NCI-H1092 treated with DMSO at 0.1 percent for 48 hours (cell line): ENCODE results near the gene CCNJ.
A peak's percentile ranks its signal among the peaks of the same experiment; 100 is the strongest.
"Not testable (repeated sequence)": the region's sequence is repeated elsewhere in the genome, so short reads cannot be mapped to it uniquely, and the experiment has no call there.

Experiments used
- DNase-seq: peaks from one replicate; lab custom pipeline; 2025; lab: John Stamatoyannopoulos, UW

CCNJ gene, protein sequence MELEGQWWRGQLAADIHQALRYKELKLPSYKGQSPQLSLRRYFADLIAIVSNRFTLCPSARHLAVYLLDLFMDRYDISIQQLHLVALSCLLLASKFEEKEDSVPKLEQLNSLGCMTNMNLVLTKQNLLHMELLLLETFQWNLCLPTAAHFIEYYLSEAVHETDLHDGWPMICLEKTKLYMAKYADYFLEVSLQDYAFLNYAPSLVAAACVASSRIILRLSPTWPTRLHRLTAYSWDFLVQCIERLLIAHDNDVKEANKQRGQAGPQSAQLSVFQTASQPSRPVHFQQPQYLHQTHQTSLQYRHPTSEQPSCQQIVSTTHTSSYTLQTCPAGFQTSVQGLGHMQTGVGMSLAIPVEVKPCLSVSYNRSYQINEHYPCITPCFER

DNA sequence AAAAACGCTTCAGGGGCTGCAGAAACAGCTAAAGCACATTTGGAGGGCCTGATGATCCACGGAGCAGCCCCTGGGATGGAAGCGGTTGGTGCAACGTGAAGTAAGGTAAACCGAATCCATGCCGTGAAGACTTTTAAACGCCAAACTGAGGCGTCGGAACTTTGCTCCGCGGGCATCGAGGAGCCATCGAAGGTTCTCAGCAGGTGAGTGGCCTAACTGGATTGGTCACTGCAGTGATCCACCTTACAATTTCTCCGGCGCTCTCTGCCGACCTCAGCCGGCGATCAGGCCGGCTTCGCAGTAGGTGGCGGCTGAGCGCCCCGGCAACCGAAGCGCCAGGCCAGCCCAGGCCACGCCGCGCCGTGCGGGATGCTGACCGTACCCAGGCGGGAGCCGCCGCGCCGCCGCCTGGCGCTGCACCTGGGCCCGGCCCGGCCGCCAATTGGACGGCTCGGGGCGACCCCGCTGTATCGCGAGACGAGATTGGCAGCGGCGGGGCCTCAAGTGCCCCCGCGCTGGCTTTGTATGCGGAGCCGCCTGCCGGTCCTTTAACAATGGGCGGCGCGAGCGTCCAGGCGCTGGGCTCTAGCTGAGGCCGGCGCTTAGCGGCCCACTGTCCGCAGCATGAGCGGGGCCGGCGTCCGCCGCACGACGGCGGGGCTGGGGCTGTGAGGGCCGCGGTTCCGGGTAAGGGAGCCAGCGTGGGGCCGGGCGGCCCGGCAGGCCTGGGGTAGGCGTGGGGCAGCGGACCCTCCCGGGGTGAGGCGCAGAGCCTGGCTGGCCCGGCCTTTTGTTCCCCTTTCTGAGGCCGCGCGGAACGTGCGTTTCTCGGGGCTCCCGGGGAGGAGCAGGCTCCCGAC is at the start of gene CCNJ:
CCNJ (plus strand) TSS at position 551 of the 860 bp plus-strand sequence. CDS start 811 bp downstream, outside the sequence.
- DNase-seq = peak; percentile 79

- not testable (repeated sequence) for DNase-seq
Measured at GRCh38 chr10:95994376-95994775, 49.0 kb upstream of the CCNJ start.

GRCh38 chr10:95998255-95998784 is 45.1 kb upstream of the CCNJ start:
- no peak for DNase-seq

GRCh38 chr10:96013956-96014355 is 29.4 kb upstream of the CCNJ start:
- no peak for DNase-seq

- no peak for DNase-seq
Measured at GRCh38 chr10:96014473-96015102, 28.8 kb upstream of the CCNJ start.

- peak; percentile 44 for DNase-seq
Measured at GRCh38 chr10:96017191-96017687, 26.1 kb upstream of the CCNJ start.

DNA sequence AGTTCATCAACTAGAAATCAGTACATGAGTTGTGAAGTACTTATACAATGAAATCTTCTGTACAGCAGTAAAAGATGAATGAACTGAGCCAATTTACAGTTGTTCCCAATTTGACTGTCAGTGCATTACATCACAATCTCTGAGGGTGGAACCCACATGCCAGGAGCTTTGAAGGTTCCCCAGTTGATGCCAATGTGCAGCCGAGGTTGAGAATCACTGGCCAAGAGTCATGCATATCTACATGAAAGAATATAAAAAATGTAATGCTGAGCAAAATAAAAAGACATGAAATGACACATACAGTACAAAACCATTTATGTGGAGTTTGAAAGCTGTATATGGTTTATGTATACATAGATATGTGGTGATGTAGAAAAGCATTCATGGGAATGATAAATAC is 22.1 kb upstream of the CCNJ start:
- DNase-seq = no peak

GRCh38 chr10:96022739-96023138 is 20.6 kb upstream of the CCNJ start:
- no peak for DNase-seq

- DNase-seq = no peak
Measured at GRCh38 chr10:96023168-96023567, 20.2 kb upstream of the CCNJ start.

DNA sequence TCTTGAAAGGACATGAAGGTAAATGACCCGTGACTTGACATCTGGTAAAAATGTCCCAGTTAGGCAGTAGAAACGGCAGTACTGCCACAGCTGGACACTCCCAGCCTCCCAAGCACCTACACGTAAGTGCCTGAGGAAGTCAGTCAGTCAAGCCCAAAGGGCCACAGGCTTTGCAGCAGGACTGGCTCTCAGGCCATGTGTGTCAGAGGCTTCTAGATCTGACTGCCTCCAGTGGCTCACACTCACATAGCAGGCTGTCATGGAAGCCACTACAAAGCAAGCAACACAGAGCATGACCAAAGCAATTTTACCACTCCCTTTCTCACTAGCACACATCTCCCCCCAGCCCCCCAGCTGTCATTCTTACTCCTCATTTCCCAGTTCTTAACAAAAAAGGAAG is 17.8 kb upstream of the CCNJ start:
- DNase-seq = no peak

DNA sequence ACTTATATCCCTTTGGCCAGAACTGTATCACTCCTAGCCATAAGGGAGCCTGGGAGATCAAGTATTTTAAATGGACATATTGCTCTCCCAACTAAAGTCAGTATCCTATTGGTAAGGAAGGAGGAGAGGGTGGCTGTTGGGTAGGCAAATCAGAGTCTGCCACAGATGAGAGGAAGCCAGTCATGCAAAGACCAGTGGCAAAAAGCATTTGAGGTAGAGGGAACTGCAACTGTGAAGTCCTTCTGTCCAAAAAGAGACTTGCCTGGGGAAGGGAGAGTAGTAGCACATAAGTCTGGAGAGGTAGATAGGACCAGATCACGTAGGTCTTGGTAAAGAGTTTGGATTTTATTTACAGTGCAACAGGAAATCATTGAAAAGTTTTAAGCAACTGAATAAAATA is 8.8 kb upstream of the CCNJ start:
- DNase-seq = no peak

DNA sequence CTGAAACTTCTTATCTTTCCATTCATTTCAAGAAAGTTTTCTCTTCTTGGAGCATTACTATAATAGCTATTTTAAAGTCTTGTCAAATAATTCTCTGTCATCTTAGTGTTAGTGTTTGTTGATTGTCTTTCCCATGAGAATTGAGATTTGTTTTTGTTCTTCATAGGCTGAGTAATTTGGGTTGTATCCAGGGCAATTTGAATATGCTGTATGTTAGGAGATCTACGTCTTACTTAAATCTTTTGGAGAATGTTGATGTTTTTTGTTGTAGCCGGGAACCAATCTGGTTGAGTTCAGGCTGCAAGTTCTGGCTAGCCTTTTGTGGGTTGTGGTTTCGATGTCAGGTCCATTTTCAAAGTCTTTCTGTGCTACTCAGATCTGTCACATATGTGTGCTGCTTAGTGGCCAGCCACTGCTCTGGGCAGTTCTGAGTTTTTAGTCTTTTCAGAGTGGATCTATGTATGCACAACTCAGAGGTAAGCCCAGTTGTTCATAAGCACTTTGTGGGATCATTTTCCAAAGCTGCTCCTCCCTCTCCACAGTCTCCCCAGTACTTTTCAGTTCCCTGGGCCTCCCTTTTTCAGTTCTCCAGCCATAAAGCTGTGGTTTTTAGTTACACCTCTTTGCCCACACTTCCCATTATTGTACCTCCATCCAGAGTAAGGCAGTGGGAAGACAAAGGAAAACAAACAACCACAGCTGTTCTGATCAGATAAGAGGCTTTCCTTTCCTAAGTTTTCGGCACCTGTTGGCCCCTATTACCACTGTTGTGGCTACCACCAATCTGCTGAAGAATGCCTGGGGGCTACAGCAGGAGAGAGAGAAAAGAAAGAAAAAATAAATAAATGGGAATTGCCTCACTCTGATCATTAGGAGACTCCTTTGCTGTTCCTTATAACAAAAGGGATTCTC is 4.7 kb upstream of the CCNJ start:
- no peak for DNase-seq

DNA sequence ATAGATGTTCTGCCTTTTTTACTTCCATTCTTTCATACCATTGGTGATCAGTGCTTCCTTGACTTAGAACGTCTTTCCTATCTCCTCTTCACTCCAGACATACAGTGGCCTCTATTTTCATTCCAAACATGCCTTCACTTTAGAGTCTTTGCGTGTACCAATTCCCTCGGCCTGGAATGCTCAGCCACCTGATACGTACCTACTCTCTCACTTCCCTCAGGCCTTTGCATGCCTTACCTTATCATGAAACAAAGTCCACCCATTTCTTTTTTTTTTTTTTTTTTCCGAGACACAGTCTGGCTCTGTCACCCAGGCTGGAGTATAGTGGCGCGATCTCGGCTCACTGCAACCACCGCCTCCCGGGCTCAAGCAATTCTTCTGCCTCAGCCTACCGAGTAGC is 2.2 kb upstream of the CCNJ start:
- no peak for DNase-seq

GRCh38 chr10:96043893-96044715 is 721 bp downstream of the CCNJ start:
- peak; percentile 27 for DNase-seq

- DNase-seq = no peak
Measured at GRCh38 chr10:96044736-96045135, 1.4 kb downstream of the CCNJ start.

GRCh38 chr10:96046546-96046945 is 3.2 kb downstream of the CCNJ start:
- no peak for DNase-seq

DNA sequence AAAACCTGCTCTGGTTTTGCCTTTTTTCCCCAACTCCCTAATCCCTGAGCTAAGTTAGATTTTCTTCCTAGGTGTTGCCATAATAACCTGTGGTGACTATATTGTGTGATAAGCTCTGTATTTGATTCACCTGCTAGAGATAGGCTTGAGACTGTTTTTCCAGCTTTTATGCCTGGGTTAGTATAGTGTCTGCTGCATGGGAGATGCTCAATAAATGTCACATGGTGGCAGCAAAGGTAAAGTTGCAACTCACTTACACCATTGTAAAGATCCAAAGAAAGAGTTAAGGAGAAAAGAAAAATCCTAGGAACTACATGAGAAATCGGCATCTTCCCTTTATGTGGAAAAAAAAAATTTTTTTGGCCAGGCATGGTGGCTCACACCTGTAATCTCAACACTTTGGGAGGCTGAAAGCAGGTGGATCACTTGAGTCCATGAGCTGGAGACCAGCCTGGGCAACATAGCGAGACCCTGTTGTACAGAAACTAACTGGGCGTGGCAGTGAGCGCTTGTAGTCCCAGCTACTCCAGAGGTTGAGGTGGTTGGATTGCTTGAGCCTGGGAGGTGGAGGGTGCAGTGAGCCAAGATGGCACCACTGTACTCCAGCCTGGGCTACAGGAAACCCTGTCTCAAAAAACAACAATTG is 3.7 kb downstream of the CCNJ start:
- no peak for DNase-seq

GRCh38 chr10:96047925-96048324 is 4.5 kb downstream of the CCNJ start:
- DNase-seq = not testable (repeated sequence)

DNA sequence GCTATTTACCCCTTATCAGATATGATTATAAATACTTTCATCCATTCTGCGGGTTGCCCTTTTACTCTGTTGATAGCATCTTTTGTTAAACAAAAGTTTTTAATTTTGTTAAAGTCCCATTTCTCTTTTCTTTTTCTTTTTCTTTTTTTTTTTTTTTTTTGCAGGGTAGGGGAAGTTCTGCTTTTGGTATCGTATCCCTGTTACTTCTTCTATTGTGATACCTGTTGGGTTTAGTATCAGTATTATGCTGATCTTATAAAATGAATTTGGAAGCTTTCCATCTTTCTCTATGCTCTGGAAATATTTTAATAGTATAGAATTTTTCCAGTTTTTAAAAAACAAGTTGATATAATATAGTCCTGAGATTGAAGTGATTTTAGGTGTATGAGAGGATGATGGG is 6.0 kb downstream of the CCNJ start:
- DNase-seq = no peak

DNA sequence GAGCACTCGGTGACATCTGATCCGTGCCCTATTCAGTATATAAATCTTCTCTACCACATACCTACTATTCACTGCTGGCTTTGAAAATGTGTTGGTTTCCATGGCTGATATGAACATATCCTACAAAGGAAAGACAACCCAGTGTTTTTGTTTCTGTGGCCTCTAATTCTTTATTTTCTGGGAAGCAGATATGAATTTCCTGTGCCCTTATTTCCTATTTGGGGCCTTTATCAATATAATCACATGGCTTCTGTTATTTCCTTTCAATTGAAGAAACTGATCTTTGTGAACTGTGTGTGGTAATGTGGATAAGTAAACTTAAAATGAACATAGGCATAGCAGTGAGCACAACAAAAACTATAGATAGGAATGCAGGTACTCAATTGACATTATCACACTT is 10.6 kb downstream of the CCNJ start:
- no peak for DNase-seq
